ENCODE measurements around the gene RABL3. TPM values are rescaled to one million over a fixed set of nuclear protein-coding genes. Genes with fewer than 3 reads are reported as not detected.

The RABL3 gene
- total and polyA plus RNA-seq, 8 donors: 2.0 to 27.7 (median 9.4) TPM

DNA sequence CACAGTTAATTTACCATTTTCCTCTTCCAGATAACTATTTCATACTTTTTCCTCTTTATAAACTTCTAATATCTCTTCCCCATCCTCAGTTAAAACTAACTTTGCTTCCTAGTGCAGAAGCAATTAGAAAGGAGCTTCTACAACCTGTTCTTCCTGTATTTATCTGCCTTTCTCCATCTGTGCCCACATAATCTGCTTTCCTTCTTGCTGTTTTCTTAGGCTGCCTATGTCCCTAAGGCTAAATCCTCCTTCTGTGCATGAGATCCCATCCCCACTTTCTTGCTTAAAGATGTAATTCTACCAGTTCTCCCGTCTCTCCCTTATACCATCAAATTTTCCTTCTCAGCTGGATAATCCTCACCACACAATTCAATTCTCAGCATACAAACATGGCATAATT is 31.9 kb downstream of the RABL3 start:
- WGBS, 5 donors: 86 to 100% (median 95%) methylated on average over 1 of the region's 1 CpG
- Histone ChIP-seq H3K9me3 (no peaks in the 10 kb centered on the region), H3K27me3 (no peaks in the 10 kb centered on the region), H3K4me1 (no peaks in the 10 kb centered on the region), H3K4me3 (no peak overlapping the region), H3K36me3 (peaks cover 0 to 31% (median 18%) of the 10 kb centered on the region in 4 donors), H3K27ac (no peak overlapping the region)
- TF ChIP-seq EP300 (IDR thresholded peaks at IDR 0.05) (no peak), POLR2AphosphoS5 (IDR thresholded peaks at IDR 0.05) (no peak), POLR2A (IDR thresholded peaks at IDR 0.05) (no peak)
- TF ChIP-seq, protein P1, sequence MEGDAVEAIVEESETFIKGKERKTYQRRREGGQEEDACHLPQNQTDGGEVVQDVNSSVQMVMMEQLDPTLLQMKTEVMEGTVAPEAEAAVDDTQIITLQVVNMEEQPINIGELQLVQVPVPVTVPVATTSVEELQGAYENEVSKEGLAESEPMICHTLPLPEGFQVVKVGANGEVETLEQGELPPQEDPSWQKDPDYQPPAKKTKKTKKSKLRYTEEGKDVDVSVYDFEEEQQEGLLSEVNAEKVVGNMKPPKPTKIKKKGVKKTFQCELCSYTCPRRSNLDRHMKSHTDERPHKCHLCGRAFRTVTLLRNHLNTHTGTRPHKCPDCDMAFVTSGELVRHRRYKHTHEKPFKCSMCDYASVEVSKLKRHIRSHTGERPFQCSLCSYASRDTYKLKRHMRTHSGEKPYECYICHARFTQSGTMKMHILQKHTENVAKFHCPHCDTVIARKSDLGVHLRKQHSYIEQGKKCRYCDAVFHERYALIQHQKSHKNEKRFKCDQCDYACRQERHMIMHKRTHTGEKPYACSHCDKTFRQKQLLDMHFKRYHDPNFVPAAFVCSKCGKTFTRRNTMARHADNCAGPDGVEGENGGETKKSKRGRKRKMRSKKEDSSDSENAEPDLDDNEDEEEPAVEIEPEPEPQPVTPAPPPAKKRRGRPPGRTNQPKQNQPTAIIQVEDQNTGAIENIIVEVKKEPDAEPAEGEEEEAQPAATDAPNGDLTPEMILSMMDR (IDR thresholded peaks at IDR 0.05): no peak
- intact Hi-C loops (cut with DNase I; ENCODE audit: low total_unique reads): no loop called here
- no peak for DNase-seq

DNA sequence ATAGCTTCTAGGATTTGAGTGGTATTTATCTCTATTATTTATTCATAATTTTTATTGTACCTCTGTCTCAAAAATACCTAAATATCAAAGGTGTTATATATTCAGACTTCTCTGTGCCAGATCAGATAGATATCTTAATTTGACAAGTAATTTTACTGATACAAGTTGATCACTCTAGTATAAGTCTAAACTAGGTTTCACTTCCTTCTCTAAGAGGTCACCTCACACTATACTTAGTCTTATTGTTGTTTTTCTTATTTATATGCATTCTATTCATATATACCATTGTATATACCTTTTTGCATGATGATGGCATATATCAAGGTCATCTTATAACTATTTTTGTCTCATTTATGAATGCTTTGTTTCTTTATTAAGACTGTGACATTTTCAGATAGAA is 33.9 kb downstream of the RABL3 start:
- no peaks in the 10 kb centered on the region for H3K4me1 ChIP-seq
- H3K9me3 ChIP-seq: peaks cover 0 to 5% (median 0%) of the 10 kb centered on the region in 4 donors
- H3K27ac ChIP-seq: no peak overlapping the region
- no peaks in the 10 kb centered on the region for H3K27me3 ChIP-seq
- TF ChIP-seq EP300 (IDR thresholded peaks at IDR 0.05) (no peak), POLR2A (IDR thresholded peaks at IDR 0.05) (no peak), POLR2AphosphoS5 (IDR thresholded peaks at IDR 0.05) (no peak)
- TF ChIP-seq, protein P1 (IDR thresholded peaks at IDR 0.05): no peak
- no peak overlapping the region for H3K4me3 ChIP-seq
- peaks cover 3 to 50% (median 35%) of the 10 kb centered on the region in 4 donors for H3K36me3 ChIP-seq
- intact Hi-C loops (cut with DNase I; ENCODE audit: low total_unique reads): no loop called here
- DNase-seq: no peak

DNA sequence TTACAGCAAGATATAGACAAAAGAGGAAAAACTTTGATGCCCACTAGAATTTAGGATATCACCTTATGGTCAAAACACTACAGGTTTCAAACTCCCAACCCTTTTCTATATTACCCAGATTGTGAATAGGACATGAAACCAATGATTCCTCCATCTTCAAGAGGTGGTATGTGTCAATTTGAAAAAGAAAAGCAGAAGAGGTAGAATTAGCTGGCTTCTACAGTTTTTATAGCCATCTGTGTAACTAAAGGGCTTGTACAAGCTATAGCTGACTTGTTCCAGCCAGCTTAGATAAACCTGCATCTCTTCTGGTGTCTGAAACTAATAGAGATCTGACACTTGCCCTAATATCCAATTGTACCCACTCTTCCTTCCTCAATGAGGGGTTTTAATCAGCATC is 35.4 kb downstream of the RABL3 start:
- Histone ChIP-seq H3K27me3 (no peaks in the 10 kb centered on the region), H3K36me3 (peaks cover 3 to 60% (median 41%) of the 10 kb centered on the region in 4 donors), H3K4me3 (no peak overlapping the region), H3K4me1 (no peaks in the 10 kb centered on the region), H3K9me3 (peaks cover 0 to 13% (median 0%) of the 10 kb centered on the region in 4 donors), H3K27ac (no peak overlapping the region)
- DNase-seq: no peak
- intact Hi-C loops (cut with DNase I; ENCODE audit: low total_unique reads): no loop called here
- TF ChIP-seq POLR2AphosphoS5 (IDR thresholded peaks at IDR 0.05): no peak
- no peak for TF ChIP-seq EP300 (IDR thresholded peaks at IDR 0.05)
- TF ChIP-seq, protein P1 (IDR thresholded peaks at IDR 0.05): no peak
- no peak for TF ChIP-seq POLR2A (IDR thresholded peaks at IDR 0.05)

DNA sequence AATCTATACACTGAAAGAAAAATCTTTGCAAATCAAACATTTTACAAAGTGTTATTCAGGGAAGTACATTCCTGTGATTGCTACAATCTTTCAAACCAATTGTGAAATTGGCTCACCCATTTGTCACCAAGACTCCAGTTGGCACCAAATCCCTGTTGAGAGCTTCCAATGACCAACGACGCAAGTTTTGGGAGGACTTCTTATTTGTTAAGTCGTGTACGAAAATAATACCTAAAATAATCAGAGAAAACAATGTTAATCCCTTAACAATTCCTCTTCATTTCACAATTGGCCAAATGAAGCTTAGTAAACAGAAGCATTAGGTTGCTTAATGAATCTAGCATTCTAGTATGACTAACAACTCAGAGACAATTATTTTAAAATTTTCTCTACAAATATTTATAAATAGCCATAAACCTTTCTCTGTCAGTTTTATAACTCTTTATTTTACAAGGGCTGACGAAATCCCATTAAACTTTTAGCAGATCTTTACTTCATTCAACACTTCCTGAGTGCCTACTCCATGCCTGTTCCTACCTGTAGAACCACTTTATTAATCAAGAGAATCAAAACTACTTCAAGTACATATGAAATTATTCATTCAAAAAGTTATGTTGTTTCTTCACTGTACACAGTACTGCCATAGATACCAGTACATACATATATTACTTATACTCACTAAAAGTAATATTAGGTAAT is 36.3 kb downstream of the RABL3 start:
- TF ChIP-seq, protein P1 (IDR thresholded peaks at IDR 0.05): no peak
- no peak for TF ChIP-seq POLR2AphosphoS5 (IDR thresholded peaks at IDR 0.05)
- TF ChIP-seq EP300 (IDR thresholded peaks at IDR 0.05): no peak
- no peak for TF ChIP-seq POLR2A (IDR thresholded peaks at IDR 0.05)
- Histone ChIP-seq H3K27me3 (no peaks in the 10 kb centered on the region), H3K9me3 (peaks cover 0 to 13% (median 0%) of the 10 kb centered on the region in 4 donors), H3K4me1 (no peaks in the 10 kb centered on the region), H3K36me3 (peaks cover 3 to 63% (median 41%) of the 10 kb centered on the region in 4 donors), H3K4me3 (no peak overlapping the region), H3K27ac (no peak overlapping the region)
- DNase-seq: no peak
- intact Hi-C loops (cut with DNase I; ENCODE audit: low total_unique reads): no loop called here
- WGBS, 5 donors: 88 to 94% (median 90%) methylated on average over 5 of the region's 5 CpGs
